GM19395 (cell line): ENCODE results near the gene PKD2.
"Not testable (repeated sequence)": the region's sequence is repeated elsewhere in the genome, so short reads cannot be mapped to it uniquely, and the experiment has no call there.

Experiments
- ATAC-seq: cut with Tn5 transposase; IDR thresholded peaks from one replicate; pipeline ENCODE4 v1.9.1; 2021; ENCODE audit warnings: mild to moderate bottlenecking, moderate library complexity; ENCODE audit not compliant: unreplicated experiment

The PKD2 gene

DNA sequence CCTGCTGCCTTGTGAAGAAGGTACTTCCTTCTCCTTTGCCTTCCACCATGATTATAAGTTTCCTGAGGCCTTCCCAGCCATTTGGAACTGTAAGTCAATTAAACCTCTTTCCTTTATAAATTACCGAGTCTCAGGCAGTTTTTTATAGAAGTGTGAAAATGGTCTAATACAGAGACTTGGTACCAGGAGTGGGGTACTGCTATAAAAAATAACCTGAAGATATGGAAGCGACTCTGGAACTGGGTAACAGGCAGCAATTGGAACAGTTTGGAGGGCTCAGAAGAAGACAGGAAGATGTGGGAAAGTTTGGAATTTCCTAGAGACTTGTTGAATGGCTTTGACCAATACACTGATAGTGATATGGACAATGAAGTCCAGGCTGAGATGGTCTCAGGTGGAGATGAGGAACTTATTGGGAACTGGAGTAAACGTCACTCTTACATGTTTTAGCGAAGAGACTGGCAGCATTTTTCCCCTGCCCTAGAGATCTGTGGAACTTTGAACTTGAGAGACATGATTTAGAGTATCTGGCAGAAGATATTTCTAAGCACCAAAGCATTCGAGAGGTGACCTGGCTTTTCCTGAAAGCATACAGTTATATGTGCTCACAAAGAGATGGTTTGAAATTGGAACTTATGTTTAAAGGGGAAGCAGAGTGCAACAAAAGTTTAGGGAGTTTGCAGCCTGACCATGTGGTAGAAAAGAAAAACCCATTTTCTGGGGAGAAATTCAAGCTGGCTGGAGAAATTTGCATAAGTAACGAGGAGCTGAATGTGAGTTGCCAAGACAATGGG is 18.6 kb downstream of the PKD2 start:
- ATAC-seq = not testable (repeated sequence)

DNA sequence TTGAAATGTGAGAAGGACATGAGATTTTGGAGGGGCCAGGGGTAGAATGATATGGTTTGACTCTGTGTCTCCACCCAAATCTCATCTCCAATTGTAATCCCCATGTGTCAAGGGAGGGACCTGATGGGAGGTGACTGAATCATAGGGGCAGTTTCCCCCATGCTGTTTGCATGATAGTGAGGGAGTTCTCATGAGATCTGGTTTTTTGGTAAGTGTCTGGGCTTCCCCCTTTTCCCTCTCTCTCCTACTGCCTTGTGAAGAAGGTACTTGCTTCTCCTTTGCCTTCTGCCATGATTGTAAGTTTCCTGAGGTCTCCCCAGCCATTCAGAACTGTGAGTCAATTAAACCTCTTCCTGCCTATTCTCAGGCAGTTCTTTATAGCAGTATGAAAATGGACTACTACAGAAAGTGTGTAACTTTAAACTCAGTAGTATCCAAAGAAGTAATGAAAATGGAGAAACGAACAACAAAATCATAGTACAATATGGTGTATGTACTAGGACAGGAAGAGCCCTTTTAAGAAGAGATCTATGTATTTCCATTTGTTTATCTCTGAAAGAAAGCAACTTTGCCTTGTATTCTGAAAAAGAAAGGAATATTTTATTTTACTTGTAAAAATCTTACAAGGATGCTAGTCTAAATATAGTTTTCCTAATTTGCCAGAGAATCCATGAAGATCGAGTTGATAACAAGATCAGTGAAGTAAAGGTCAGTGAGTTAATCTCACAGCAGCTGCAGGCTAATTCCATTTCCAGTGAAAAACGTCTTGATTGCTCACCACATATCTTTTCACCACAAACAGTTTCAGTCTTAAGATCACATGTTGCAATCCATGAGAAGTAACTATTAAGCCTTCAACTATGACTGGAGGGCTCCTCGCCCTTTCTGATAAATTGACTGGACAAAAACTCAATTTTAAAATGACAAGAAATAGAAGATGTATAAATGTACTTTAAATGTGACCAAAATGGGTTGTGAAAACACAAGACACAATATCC is 20.5 kb downstream of the PKD2 start:
- ATAC-seq = no peak

DNA sequence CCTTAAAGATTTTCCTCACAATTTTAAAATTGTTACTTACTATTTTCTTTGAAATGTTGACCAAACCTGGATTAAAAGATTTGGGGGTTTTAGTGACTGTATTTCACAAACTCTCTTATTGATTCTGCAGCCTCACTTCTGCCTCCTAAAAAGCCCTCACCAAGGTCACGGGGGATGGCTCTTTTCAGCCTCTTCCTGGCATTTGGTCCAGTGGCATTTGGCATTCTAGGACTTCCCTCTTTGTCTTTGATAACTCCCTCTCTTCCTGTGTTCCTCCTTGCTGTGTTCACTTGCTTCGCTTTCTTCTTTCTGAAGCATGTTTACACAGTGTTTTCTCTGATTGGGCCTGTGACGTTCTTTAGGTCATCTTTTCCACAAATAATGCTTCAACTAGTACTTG is 21.5 kb downstream of the PKD2 start:
- ATAC-seq = no peak

DNA sequence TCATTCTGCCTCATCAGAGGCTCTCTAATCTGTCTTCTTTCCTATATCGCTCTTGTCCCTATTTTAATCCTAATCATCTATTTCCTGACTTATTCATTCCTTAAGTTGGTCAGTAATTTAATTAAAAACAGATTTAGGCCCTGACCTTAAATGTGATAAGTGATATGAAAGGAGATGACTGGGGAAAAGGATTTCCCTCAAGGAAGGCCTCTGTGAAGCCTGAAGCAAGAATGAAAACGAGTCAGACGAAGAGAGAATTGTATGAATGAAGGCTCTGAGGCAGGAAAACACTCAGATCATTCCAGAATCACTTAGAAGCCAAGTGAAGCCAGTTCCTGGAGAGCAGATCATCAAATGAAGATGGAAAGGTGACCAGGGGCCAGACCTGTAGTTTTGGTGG is 22.1 kb downstream of the PKD2 start:
- no peak for ATAC-seq

DNA sequence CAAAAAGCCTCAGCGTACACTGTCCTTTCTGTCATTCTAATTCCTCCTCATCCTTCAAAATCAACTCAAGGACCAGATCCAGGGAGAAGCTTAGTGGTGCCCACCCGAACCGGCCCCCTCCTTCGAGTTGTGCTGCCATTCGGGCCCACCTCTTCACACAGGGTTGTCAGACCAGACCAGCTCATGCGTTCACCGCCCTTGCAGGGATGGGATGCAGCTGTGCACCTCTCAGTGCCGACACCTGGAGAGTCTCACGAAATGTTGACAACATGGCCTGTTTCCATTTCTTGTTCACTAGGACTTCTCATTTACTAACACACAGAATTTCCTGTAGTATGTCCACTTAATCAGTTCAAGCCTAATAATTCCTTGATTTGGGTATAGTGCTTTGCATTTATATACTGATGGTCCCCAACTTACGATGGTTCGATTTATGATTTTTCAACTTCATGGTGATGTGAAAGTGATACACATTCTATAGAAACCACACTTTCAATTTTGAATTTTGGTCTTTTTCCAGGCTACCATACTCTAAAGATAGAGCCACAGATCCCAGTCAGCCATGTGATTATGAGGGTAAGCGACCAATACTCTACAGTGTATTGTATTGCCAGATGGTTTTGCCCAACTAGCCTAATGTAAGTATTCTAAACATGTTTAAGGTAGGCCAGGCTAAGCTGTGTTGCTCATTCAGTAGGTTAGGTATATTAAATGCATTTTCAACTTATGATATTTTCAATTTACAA is 23.3 kb downstream of the PKD2 start:
- no peak for ATAC-seq

DNA sequence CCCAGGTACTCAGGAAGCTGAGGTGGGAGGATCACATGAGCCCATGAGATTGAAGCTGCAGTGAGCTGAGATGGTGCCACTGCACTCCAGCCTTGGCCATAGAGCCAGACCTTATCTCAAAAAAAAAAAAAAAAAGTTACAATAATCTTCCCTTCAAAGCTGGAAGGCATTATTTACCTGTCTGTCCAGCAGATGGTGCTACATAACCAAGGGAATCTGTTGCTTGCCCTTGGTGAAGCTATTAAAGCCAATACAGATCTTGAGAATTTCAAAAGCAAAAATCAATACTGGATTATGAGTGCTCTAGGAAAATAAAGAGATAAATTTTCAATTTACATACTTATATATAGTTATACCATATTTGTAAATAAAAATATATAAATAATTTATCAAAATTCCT is 25.9 kb downstream of the PKD2 start:
- ATAC-seq = peak; percentile 72

DNA sequence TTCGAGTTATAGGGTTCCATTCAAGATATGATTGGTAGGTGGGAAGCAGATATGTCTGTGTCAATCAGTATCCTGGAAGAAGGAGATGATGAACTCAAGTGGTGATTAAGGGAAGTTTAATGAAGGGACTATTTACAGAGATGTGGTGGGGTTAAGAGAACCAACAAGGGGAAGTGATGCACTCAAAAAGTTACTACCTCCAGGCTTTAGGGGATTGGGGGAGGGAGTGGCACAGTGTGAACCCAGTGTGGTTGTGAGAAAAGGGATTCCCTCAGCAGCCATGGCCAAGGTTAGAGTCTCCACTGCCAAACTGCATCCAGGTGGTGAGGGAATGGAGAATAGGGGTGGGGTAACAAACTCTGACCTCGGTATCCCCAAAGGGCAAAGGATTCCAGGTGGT is 27.9 kb downstream of the PKD2 start:
- ATAC-seq = no peak

DNA sequence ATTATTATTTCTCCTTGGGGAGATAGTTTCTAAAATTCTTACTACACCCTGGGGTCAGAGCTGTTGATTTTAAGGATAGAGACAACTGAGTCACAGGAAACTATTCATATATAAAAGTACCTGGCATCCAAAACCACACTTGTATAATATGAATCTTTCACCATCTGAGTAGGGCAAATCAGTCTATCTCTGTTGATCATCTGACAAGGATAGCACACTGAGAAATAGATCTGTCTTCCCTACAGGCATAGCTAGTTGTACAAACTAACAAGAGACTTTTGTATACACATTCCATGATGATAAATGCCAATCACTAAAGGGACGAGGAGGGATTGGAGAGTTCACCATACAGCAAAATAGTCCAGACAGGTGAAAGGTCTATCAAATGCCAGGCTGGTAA is 30.0 kb downstream of the PKD2 start:
- ATAC-seq = no peak

DNA sequence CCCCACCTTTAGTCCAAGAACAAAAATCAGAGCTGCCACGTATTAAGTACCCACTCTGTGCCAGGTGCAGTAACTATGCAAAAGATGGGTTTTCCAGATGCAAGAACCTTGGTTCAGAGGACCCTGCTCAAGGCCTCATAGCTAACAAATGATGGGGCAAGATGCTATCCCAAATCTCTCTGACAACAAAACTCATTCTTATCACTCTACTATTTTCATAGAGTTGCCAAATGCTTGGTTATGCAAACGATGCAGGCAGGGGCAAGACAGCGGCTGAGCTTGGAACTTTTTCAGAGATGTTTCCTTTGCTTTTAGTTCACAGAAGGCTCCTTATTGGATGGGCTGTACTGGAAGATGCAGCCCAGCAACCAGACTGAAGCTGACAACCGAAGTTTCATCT is 30.5 kb downstream of the PKD2 start:
- no peak for ATAC-seq

DNA sequence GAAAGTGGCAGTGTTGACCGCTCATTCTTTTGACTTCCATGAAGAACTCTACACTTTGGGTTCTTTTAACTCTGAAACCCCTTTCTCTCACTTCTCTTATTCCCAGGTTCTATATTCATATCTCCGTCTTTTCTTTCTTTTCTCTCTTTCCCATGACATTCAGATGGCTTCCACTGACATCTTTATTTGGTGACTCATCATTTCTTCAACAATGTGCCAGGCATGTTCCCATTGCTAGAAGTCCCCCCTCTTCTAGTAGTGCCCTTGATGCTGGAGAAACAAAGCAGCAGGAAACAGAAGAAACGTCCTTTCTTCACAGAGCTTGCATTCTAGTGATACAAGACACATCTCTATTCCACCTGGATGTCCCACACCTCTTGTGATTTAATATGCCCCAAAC is 33.3 kb downstream of the PKD2 start:
- no peak for ATAC-seq

DNA sequence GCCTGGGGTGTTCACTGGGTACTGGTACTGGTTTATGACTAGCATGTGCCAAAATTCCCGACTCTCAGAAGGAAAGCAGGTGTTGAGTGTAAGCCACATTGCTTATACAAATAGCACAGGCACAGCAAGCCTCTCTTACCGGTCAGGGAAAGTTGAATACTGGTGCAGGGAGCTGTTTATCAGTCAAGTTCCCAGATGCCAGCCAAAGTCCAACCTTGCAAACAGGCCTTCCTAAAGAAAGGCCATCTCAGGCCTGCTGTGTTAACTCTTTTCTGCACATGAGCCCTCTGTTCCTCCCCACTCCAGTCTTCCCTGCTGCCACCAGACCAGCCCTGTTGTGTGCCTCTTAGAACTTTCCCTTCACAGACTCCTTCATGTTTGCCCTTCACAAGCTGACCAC is 34.2 kb downstream of the PKD2 start:
- ATAC-seq = no peak

DNA sequence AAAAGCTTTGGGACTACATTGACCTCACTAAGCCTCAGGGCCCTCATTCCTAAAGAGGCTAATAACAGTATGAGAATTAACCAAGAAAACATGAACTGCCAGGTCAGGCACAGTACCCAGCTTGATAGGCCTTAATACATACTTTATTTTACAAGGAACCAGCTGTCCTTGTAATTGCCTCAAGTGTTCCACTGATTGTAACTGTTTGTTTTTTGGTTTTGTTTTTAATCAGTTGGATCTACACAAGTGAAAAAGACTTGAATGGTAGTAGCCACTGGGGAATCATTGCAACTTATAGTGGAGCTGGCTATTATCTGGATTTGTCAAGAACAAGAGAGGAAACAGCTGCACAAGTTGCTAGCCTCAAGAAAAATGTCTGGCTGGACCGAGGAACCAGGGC is 35.6 kb downstream of the PKD2 start:
- ATAC-seq = no peak

DNA sequence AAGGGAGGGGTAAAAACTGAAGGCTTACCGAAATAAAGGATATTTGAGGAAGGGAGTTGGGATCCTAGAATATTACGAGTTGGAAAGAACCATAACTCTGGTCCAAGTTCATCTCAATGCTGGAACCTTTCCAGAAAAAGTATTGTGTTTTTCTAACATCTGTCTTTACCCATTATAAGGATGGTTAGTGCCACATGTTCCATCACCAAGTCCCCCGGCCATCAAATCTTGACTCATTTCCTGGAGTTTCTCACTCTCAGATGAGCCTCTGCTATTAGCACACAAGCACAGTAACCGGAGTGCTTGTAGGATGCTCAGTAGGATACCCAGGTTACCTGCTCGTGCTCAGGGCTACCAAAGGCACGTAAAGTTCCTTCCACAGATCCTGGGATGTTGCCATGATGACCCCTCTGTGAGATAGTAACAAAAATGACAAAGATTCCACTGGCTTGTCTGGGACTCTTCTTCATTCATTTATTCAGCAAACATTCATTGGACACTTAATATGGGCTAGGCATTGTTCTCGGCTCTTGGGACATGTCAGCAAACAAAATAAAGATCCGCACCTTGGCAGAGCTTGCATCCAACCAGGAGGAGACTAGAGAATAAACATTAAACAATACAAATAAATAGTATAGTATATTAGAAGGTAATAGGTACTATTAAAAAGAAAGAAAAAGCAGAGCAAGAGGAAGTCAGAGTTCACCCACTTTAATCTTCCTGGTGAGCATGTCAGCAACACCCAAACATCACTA is 36.3 kb downstream of the PKD2 start:
- ATAC-seq = no peak

DNA sequence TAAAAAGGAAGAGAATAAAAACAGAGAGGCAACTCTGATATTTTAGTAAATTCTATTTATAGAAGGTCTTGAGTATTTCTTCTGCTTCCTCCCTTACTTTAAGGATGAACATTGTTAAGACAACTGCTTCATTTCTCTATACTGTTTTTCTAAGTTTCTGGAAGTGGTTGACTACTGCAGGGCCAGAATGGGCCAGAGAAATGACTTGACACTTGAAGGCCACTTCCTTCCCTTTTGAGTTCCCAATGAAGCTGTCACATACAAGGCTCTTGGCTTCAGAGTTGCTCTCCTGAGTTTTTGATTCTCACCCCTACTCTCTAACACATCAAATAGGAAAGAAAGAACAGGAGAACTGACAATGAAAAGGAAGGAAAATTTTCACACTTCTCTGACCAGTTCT is 37.6 kb downstream of the PKD2 start:
- ATAC-seq = no peak

DNA sequence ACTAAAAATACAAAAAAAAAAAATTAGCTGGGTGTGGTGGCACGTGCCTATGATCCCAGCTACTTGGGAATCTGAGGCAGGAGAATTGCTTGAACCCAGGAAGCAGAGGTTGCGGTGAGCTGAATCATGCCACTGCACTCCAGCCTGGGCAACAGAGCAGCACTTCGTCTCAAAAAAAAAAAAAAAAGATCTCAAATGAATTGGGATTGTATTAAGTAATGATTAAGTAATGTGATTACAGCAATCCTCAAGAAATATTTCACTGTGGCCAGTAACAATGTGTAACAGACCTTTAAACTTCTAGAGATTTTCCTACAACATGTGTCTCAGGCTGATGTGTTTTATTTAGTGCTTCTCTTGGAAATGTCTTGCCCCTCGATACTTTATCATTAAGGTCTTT is 46.8 kb downstream of the PKD2 start:
- ATAC-seq = no peak

DNA sequence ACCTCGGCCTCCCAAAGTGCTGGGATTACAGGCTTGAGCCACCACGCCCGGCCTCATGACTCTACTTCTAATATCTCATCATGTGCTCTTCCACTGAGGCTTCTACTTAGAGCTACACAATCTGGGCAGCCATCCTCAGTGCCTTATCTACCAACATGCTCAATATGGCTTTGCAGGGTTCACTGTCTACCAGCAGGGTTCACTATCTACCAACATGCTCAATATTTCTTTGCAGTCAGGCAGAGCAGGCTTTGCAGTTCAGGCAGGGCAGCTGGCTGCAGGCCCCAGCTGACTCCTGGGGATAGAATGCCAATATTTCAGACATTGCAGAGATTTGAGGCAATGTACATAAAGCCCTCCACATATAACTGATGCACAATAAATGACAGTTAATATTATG is 47.5 kb downstream of the PKD2 start:
- no peak for ATAC-seq

DNA sequence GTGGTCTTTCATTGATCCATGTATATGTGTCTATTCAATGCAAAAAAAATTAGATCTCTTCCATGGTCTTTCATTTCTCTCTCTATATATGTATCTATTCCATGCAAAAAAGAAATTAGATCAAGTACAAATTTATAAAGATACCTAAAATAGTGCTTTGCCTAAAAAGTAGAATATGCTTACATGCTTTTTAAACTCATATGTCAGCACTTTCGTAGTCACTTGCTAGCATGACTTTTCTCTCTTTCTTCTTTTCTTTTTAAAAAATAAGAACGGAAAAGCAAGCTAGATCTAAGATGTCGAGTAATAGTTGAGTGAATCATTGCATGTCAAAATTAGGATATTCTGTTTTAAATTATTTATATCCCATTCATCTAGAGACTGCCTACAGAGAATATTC is 50.9 kb downstream of the PKD2 start:
- ATAC-seq = no peak

DNA sequence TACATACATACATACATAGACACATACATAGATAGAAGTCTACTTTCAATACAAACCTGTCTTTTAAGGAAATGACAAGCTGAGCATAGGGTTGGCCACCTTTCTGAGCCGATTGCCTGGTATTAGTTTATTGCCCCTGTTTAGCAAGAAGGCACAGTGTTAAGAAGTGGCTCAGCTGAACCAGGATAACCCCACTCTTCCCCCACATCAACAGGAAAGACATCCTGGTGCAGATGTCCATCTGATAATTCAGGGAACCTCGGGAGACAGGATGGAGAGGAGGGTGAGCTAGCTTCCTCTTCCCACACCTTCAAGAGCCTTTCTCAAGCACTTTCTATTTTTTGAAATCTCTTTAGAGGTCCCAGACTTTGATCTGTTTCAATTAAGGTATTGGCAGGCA is 52.3 kb downstream of the PKD2 start:
- no peak for ATAC-seq

DNA sequence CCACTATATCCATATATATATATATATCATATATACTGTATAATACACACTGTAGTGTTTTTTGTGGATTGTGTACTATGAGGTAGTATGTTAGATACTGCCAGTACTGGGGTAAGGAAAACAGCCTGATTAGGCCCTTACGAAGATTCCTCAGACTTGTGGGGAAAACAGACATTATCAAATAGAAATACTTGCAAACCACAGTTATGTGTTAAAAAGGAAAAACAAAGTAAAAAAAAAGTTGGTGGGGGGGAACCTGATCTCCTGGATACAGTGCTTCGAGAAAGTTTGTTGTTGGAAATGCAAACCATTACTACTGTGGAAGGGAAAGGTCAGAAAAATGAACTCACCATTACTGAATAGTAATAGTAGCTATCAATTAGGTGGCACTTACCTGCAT is 53.0 kb downstream of the PKD2 start:
- no peak for ATAC-seq

DNA sequence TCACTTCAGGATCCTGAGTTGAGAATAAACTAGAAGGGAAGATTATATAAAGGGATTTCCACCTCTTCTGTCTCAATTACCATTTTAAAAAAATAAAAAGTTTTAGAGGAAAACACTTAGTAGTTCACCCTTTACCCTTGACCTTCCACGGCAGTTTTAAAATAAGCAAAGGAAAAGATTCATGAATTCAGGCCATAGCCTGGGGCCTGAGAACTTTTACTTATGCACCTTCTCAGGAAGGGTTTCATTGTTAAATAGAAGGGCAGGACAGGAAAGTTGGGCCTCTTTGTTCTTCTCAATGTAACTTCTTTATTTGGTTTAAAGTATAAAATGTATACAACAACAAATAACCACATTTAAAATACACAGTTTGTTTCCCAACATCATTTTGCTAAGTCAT is 54.9 kb downstream of the PKD2 start:
- no peak for ATAC-seq

DNA sequence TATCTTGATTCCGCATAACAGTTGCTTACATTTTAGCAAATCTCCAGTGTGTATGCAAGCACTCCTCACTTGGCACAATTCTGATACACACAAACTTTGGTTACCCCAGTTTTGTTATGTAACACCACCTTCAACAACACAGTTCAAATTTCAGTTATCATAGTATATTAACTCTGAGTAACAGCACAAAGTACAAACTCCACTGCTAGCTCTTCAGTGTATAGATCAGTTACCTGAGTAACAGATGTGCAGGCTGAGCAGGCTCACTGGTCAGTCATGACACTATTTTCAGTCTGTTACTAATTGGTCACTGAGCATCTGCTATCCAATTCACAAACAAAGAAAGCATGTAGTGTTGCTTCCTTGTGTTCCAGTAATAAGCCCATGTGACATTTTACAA is 55.4 kb downstream of the PKD2 start:
- no peak for ATAC-seq
